Measurements from ENCODE around the gene HJURP. TPM values are rescaled to one million over a fixed set of nuclear protein-coding genes. Genes with fewer than 3 reads are reported as not detected.
A peak's percentile ranks its signal among the peaks of the same experiment; 100 is the strongest.

HJURP gene
- total and polyA plus RNA-seq, 4 donors: 0.84 to 4.1 (median 2.0) TPM

DNA sequence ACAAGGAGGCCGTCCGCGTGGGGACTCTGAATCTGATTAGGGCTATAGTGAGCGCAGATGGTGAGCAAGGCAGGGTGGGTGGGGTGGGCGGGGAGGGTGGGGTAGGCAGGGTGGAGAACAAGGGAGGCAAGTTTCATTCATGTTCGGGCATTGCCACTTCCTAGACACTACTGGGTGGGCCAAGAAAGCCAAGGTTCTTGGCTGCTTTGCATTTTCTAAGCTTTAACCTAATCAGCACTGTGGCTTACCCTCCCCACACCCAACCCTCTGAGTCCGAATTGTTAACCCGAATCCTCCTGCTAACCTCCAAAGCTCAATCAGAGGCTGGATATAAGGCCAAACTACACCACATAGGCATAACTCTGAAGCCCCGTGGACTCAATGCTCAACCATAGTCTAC, 58.1 kb downstream of the HJURP start:
- no peaks in the 10 kb centered on the region for H3K36me3 ChIP-seq (ENCODE audit: control insufficient read depth in 4 of 4, insufficient read depth in 4 of 4, low read length in 4 of 4)
- WGBS, 2 donors: 86 to 92% methylated on average over 9 of the region's 9 CpGs

DNA sequence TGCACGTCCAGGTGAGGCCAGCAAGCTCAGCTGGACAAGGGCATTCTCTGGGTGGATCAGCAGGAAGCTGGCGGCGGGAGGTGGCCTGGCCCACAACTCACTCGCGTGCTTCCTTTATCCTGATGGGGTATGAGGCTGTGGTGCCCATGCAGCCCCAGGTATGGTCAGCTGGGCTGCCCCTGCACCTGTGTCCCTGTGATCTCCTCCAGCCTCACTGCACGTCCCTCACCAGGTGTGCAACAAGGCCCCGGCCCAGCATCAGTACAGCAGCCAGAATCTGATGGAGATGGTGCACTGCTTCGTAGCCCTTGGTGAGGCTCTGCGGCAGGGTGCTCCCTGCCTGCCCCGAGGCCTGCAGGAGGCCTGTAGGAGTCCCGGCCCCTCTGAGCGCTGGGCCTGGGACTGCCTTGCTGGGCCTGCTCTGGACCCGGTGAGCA, 58.6 kb downstream of the HJURP start:
- H3K4me1 ChIP-seq (ENCODE audit: control insufficient read depth in 5 of 5, insufficient read depth in 5 of 5, low read length in 5 of 5): no peaks in the 10 kb centered on the region
- no peaks in the 10 kb centered on the region for H3K36me3 ChIP-seq (ENCODE audit: control insufficient read depth in 4 of 4, insufficient read depth in 4 of 4, low read length in 4 of 4)
- no peak overlapping the region for H3K27ac ChIP-seq (ENCODE audit: low read depth in 1 of 2, low read length in 1 of 2)
- TF ChIP-seq, protein P1, sequence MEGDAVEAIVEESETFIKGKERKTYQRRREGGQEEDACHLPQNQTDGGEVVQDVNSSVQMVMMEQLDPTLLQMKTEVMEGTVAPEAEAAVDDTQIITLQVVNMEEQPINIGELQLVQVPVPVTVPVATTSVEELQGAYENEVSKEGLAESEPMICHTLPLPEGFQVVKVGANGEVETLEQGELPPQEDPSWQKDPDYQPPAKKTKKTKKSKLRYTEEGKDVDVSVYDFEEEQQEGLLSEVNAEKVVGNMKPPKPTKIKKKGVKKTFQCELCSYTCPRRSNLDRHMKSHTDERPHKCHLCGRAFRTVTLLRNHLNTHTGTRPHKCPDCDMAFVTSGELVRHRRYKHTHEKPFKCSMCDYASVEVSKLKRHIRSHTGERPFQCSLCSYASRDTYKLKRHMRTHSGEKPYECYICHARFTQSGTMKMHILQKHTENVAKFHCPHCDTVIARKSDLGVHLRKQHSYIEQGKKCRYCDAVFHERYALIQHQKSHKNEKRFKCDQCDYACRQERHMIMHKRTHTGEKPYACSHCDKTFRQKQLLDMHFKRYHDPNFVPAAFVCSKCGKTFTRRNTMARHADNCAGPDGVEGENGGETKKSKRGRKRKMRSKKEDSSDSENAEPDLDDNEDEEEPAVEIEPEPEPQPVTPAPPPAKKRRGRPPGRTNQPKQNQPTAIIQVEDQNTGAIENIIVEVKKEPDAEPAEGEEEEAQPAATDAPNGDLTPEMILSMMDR (IDR thresholded peaks at IDR 0.05; ENCODE audit: control extremely low read depth, extremely low read depth): no peak
- H3K9ac ChIP-seq (ENCODE audit: insufficient read depth in 1 of 2, low read length in 2 of 2): no peak overlapping the region
- H3K4me3 ChIP-seq: no peak overlapping the region
- 94 to 95% methylated on average over 13 of the region's 13 CpGs for WGBS, 2 donors
- DNase-seq: no peak
- H3K27me3 ChIP-seq (ENCODE audit: control insufficient read depth in 3 of 3, insufficient read depth in 3 of 3, low read length in 2 of 3): no peaks in the 10 kb centered on the region
- no peak for ATAC-seq (ENCODE audit: insufficient read depth, low FRiP score)
- H3K9me3 ChIP-seq (ENCODE audit: control insufficient read depth in 4 of 4, insufficient read depth in 3 of 4, low read length in 3 of 4): no peaks in the 10 kb centered on the region

More for the DNA sequence above, 58.1 kb downstream of the HJURP start:
- H3K4me1 ChIP-seq (ENCODE audit: control insufficient read depth in 5 of 5, insufficient read depth in 5 of 5, low read length in 5 of 5): no peaks in the 10 kb centered on the region
- H3K4me3 ChIP-seq: no peak overlapping the region
- no peaks in the 10 kb centered on the region for H3K27me3 ChIP-seq (ENCODE audit: control insufficient read depth in 3 of 3, insufficient read depth in 3 of 3, low read length in 2 of 3)
- TF ChIP-seq, protein P1 (IDR thresholded peaks at IDR 0.05; ENCODE audit: control extremely low read depth, extremely low read depth): no peak
- ATAC-seq (ENCODE audit: insufficient read depth, low FRiP score) (no peak), DNase-seq (no peak)
- H3K9ac ChIP-seq (ENCODE audit: insufficient read depth in 1 of 2, low read length in 2 of 2): no peak overlapping the region
- H3K9me3 ChIP-seq (ENCODE audit: control insufficient read depth in 4 of 4, insufficient read depth in 3 of 4, low read length in 3 of 4): no peaks in the 10 kb centered on the region
- no peak overlapping the region for H3K27ac ChIP-seq (ENCODE audit: low read depth in 1 of 2, low read length in 1 of 2)

DNA sequence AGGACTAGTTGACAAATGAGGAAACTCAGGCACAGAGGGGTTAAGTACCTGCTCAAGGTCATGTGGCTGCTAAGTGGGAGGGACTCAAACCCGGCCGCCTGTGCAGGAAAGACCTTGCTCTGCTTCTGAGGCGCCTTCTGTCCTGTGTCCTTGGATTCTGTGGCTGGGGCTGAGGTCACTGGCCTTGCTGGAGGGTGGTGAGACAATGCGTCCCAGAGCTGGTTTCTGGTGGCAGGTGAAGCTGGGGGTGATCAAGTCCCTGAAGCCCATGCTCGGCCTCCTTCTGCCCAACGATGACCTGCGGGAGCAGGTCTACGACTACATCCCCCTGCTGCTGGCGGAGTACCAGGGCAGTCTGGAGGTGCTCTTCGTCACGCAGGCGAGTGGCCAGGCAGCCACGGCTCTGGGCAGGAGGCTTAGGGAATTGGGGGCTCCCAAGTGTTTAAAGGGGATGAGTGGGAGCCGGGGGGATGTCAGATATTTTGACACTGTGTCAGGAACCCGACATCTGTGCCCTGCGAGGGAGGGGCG, 60.1 kb downstream of the HJURP start:
- DNase-seq: peak in 1 of 3 donors; percentile 33

More for the DNA sequence above, 60.1 kb downstream of the HJURP start:
- Histone ChIP-seq H3K9me3 (ENCODE audit: control insufficient read depth in 4 of 4, insufficient read depth in 3 of 4, low read length in 3 of 4) (no peaks in the 10 kb centered on the region), H3K27me3 (ENCODE audit: control insufficient read depth in 3 of 3, insufficient read depth in 3 of 3, low read length in 2 of 3) (no peaks in the 10 kb centered on the region), H3K27ac (ENCODE audit: low read depth in 1 of 2, low read length in 1 of 2) (no peak overlapping the region), H3K36me3 (ENCODE audit: control insufficient read depth in 4 of 4, insufficient read depth in 4 of 4, low read length in 4 of 4) (no peaks in the 10 kb centered on the region), H3K4me3 (no peak overlapping the region), H3K9ac (ENCODE audit: insufficient read depth in 1 of 2, low read length in 2 of 2) (no peak overlapping the region), H3K4me1 (ENCODE audit: control insufficient read depth in 5 of 5, insufficient read depth in 5 of 5, low read length in 5 of 5) (no peaks in the 10 kb centered on the region)
- WGBS, 2 donors: 68 to 81% methylated on average over 17 of the region's 17 CpGs
- ATAC-seq (ENCODE audit: insufficient read depth, low FRiP score): no peak
- TF ChIP-seq, protein P1 (IDR thresholded peaks at IDR 0.05; ENCODE audit: control extremely low read depth, extremely low read depth): no peak
